Measurements from ENCODE around the gene BCR. TPM values are rescaled to one million over a fixed set of nuclear protein-coding genes. Genes with fewer than 3 reads are reported as not detected.
"Not testable (repeated sequence)": the region's sequence is repeated elsewhere in the genome, so short reads cannot be mapped to it uniquely, and the experiment has no call there.

BCR gene
- total and polyA plus RNA-seq, 2 of the 4 experiments (the other 2 are of a cell fraction) = 28.9 to 44.6 TPM

- H4K20me1 ChIP-seq (ENCODE audit: insufficient read depth, low read length); in situ Hi-C loops (cut with MboI; ENCODE audit: low sequenced_read_pairs); H3K27ac ChIP-seq (ENCODE audit: insufficient read depth, low read length); H4K91ac ChIP-seq (ENCODE audit: insufficient read depth, low read depth, low read length); H2AK9ac ChIP-seq (replicated peaks; ENCODE audit: low read depth, low read length, poor library complexity); dilution Hi-C loops (cut with HindIII; ENCODE audit: low sequenced_read_pairs, unreplicated experiment); intact Hi-C loops (cut with micrococcal nuclease); H2BK5ac ChIP-seq (ENCODE audit: low read depth, low read length, poor library complexity, severe bottlenecking); H4K8ac ChIP-seq (ENCODE audit: low read depth in 2 of 2, low read length in 2 of 2); H2BK20ac ChIP-seq (ENCODE audit: low read depth, low read length); H3K4me2 ChIP-seq (ENCODE audit: low read depth, low read length); H3K4ac ChIP-seq (ENCODE audit: low read depth, low read length); H3K79me1 ChIP-seq (ENCODE audit: low read depth in 1 of 2, low read length in 2 of 2); DNase-seq; H3K4me3 ChIP-seq (ENCODE audit: insufficient read depth, low read depth, low read length); H3K9me1 ChIP-seq (ENCODE audit: insufficient read depth, low read length); H3K4me1 ChIP-seq (ENCODE audit: control insufficient read depth, insufficient read depth, low read length); H2BK120ac ChIP-seq (ENCODE audit: low read depth, low read length); H4K5ac ChIP-seq (ENCODE audit: low read depth, low read length); H3K18ac ChIP-seq (ENCODE audit: low read depth, low read length); H3K14ac ChIP-seq (replicated peaks; ENCODE audit: low read depth, low read length); POLR2A ChIA-PET (ENCODE audit: unreplicated experiment); H3K56ac ChIP-seq (ENCODE audit: extremely low read depth, insufficient read depth, low read length); CTCF ChIA-PET; ATAC-seq (ENCODE audit: low read depth); H2AK5ac ChIP-seq (ENCODE audit: low read depth, low read length); H3K23ac ChIP-seq (ENCODE audit: low read depth, low read length); H3K27me3 ChIP-seq (ENCODE audit: control insufficient read depth, insufficient read depth, low read length); H3K9me3 ChIP-seq (ENCODE audit: control insufficient read depth, insufficient read depth, low read length); BruUV-seq (replicated peaks); H3K9ac ChIP-seq (ENCODE audit: low read depth, low read length); H2BK15ac ChIP-seq (ENCODE audit: low read depth, low read length); H2AFZ ChIP-seq (replicated peaks; ENCODE audit: low read length, poor library complexity): not testable (repeated sequence)
- peaks cover 10% of the 10 kb centered on the region; the same call in 1 of the 2 replicates for H3K36me3 ChIP-seq (ENCODE audit: control insufficient read depth, insufficient read depth, low read length)
- no CpG with 5 or more reads among the region's 11 CpGs for WGBS, 2 experiments (ENCODE audit: extremely low coverage in 2 of 2, insufficient read length in 1 of 2)
Observed at GRCh38 chr22:23316596-23316995, 136.3 kb downstream of the BCR start.

DNA sequence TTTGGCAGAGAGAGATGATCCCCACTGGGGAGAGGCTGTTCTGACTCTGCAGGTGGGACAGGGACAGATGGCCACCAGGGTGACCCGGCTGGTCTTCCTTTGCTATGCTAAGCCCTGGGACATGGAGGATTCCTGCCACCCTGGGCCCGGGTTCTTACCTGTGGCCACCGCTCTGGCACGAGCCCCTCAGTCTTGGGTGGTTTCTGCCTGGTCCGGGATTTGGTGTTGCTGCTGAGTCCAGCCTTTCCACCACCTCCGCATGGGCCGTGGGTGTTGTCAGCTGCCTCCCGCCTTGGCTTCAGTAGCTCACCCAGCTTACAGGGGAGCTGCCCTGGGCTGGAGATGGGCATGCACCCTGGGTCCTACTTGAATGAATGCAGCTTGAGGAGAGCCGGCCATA, 138.0 kb downstream of the BCR start:
- H3K9ac ChIP-seq (ENCODE audit: low read depth, low read length); H3K9me1 ChIP-seq (ENCODE audit: insufficient read depth, low read length); H2AFZ ChIP-seq (replicated peaks; ENCODE audit: low read length, poor library complexity); H3K36me3 ChIP-seq (ENCODE audit: control insufficient read depth, insufficient read depth, low read length); ATAC-seq (ENCODE audit: low read depth); DNase-seq; H2BK15ac ChIP-seq (ENCODE audit: low read depth, low read length); H3K23ac ChIP-seq (ENCODE audit: low read depth, low read length); H3K56ac ChIP-seq (ENCODE audit: extremely low read depth, insufficient read depth, low read length); H4K8ac ChIP-seq (ENCODE audit: low read depth in 2 of 2, low read length in 2 of 2); H3K14ac ChIP-seq (replicated peaks; ENCODE audit: low read depth, low read length); H3K27me3 ChIP-seq (ENCODE audit: control insufficient read depth, insufficient read depth, low read length); H2AK5ac ChIP-seq (ENCODE audit: low read depth, low read length); dilution Hi-C loops (cut with HindIII; ENCODE audit: low sequenced_read_pairs, unreplicated experiment); H3K4me1 ChIP-seq (ENCODE audit: control insufficient read depth, insufficient read depth, low read length); H3K9me3 ChIP-seq (ENCODE audit: control insufficient read depth, insufficient read depth, low read length); intact Hi-C loops (cut with micrococcal nuclease); H4K5ac ChIP-seq (ENCODE audit: low read depth, low read length); BruUV-seq (replicated peaks); in situ Hi-C loops (cut with MboI; ENCODE audit: low sequenced_read_pairs); H3K4me3 ChIP-seq (ENCODE audit: insufficient read depth, low read depth, low read length); H4K20me1 ChIP-seq (ENCODE audit: insufficient read depth, low read length); H3K18ac ChIP-seq (ENCODE audit: low read depth, low read length); H2BK5ac ChIP-seq (ENCODE audit: low read depth, low read length, poor library complexity, severe bottlenecking); H3K4me2 ChIP-seq (ENCODE audit: low read depth, low read length); H2BK120ac ChIP-seq (ENCODE audit: low read depth, low read length); H2AK9ac ChIP-seq (replicated peaks; ENCODE audit: low read depth, low read length, poor library complexity); POLR2A ChIA-PET (ENCODE audit: unreplicated experiment); H3K79me1 ChIP-seq (ENCODE audit: low read depth in 1 of 2, low read length in 2 of 2); H2BK20ac ChIP-seq (ENCODE audit: low read depth, low read length); H3K27ac ChIP-seq (ENCODE audit: insufficient read depth, low read length); H3K4ac ChIP-seq (ENCODE audit: low read depth, low read length); H4K91ac ChIP-seq (ENCODE audit: insufficient read depth, low read depth, low read length); CTCF ChIA-PET: not testable (repeated sequence)
- WGBS, 2 experiments (ENCODE audit: extremely low coverage in 2 of 2, insufficient read length in 1 of 2) = no CpG with 5 or more reads among the region's 9 CpGs

Data from IMR-90 (cell line).